H1 (cell line): ENCODE results near the gene PFKFB1. TPM values are rescaled to one million over a fixed set of nuclear protein-coding genes. Genes with fewer than 3 reads are reported as not detected.

ENCODE experiments used
- CTBP2 ChIP-seq: IDR thresholded peaks from 2 replicates; pipeline ENCODE4 v1.7.0; 2011; ENCODE audit warnings: borderline replicate concordance, mild to moderate bottlenecking, moderate library complexity, mixed read lengths, low read length; ENCODE audit not compliant: insufficient read depth, insufficient read length
- EGR1 ChIP-seq: IDR thresholded peaks from 2 replicates; pipeline ENCODE4 v1.6.1; 2011; ENCODE audit warnings: low read depth, low read length, borderline replicate concordance
- FOSL1 ChIP-seq: IDR thresholded peaks from 2 replicates; pipeline ENCODE4 v1.6.1; 2011; ENCODE audit warnings: mild to moderate bottlenecking, low read depth, low read length, moderate library complexity; ENCODE audit not compliant: insufficient read depth
- HDAC6 ChIP-seq: IDR thresholded peaks from one replicate; pipeline ENCODE4 v1.7.1; 2012; ENCODE audit warnings: low read depth, mild to moderate bottlenecking, inconsistent platforms, low read length, moderate library complexity
- RBBP5 ChIP-seq: IDR thresholded peaks from 2 replicates; pipeline ENCODE4 v1.7.1; 2012; ENCODE audit warnings: low read depth, mild to moderate bottlenecking, inconsistent platforms, low read length, moderate library complexity, borderline replicate concordance
- polyA plus RNA-seq, 7 experiments: library from polyadenylated mRNA; depleted of rRNA in 3 of 7; stranded (reverse) in 5 of 7; unstranded in 2 of 7; fragments of >200 nt in 5 of 7; fragments of 200-250 nt in 2 of 7; gene quantifications; 1 replicate in 5 of 7; 2 replicates in 1 of 7; 4 replicates in 1 of 7; pipeline versions ENCODE4 v1.2.1 to v1.2.3, GENCODE V29; 2011 to 2013; ENCODE audit warnings: missing spikeins in 2 of 7, mixed read lengths in 2 of 7
- total RNA-seq: library from RNA; stranded (reverse); fragmentation: NEBNext Ultra II Directional; extraction: Animal tissue kit (Norgen Biotek cat#: 25700); gene quantifications from 2 replicates; pipeline ENCODE4 v1.2.1, GENCODE V29; 2021

Gene PFKFB1
- total and polyA plus RNA-seq, 2 of the 8 experiments (the other 6 are each of a cell fraction or from before 2014, with no cell fraction given), result 0.26 to 0.30 TPM

DNA sequence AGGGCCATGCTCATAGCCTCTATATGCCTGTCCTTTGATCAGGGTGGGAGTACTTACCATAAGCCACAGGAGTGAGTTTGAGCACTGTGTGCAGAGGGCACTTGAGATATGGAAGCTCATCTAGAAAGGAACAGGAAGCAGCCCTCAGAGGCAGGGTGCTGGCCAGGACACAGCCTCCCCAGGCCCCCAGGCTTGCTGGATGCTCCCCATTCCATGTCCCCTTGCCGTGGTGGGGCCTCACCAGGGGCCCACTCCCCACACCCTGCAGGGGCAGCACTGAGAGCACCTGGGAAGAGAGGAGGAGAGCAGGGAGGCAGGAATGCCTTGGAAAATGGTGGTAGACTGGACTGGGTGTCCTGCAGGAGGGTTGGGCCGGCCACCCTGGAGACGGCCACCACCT is 59.1 kb downstream of the PFKFB1 start (continued):
- no peak for TF ChIP-seq HDAC6
- TF ChIP-seq EGR1, result no peak
- TF ChIP-seq CTBP2, result no peak
- TF ChIP-seq RBBP5, result no peak
- TF ChIP-seq FOSL1, result no peak
